Thyroid gland (tissue), 4 donors: ENCODE data around the gene LSM3. TPM values are rescaled to one million over a fixed set of nuclear protein-coding genes. Genes with fewer than 3 reads are reported as not detected.

Source experiments
- DNase-seq, 2 donors: peaks; one replicate each; pipeline ENCODE4 v3.0.0-alpha.2; 2019
- H3K27ac ChIP-seq, 3 donors: fragments of 200-600 bp; sonication (generic); 1 replicate in 2 of 3; 2 replicates in 1 of 3; pipeline ENCODE4 v1.5.1; 2016 to 2019; ENCODE audit warnings: mild to moderate bottlenecking in 1 of 3, moderate library complexity in 1 of 3
- H3K27me3 ChIP-seq: fragments of 200-600 bp; sonication (generic); one replicate; pipeline ENCODE4 v1.5.1; 2019
- H3K36me3 ChIP-seq, 2 donors: fragments of 200-600 bp; sonication (generic); one replicate each; pipeline ENCODE4 v1.5.1; 2016 to 2019
- H3K4me1 ChIP-seq, 2 donors: fragments of 200-600 bp; sonication (generic); one replicate each; pipeline ENCODE4 v1.5.1; 2017 to 2019
- H3K4me3 ChIP-seq, 3 donors: fragments of 200-600 bp; sonication (generic); replicated peaks in 1 of 3; 1 replicate in 2 of 3; 2 replicates in 1 of 3; pipeline ENCODE4 v1.5.1; 2016; ENCODE audit warnings: mild to moderate bottlenecking in 1 of 3
- H3K9me3 ChIP-seq: fragments of 200-600 bp; sonication (generic); one replicate; pipeline ENCODE4 v1.5.1; 2017
- POLR2A ChIP-seq, 2 donors: fragments of 450-650 bp; IDR thresholded peaks; one replicate each; pipeline ENCODE4 v1.6.1; 2017; ENCODE audit warnings: antibody characterized with exemption in 2 of 2, mild to moderate bottlenecking in 2 of 2, moderate library complexity in 1 of 2
- WGBS, 2 donors: methylation state at CpG; one replicate each; pipeline ENCODE4 v1.1.5; 2017; 5-methylcytosine and 5-hydroxymethylcytosine counted together
- intact Hi-C: fragments of 100-400 bp; cut with DNase I; formaldehyde crosslinking; loops from one replicate; pipeline ENCODE4 v1.15.1; 2023
- total RNA-seq, 4 donors: library from RNA; depleted of rRNA; stranded (reverse); fragments of >200 nt; gene quantifications; one replicate each; pipeline ENCODE4 v1.2.3, GENCODE V29; 2016
- TF ChIP-seq, protein P1 (sequence below), 6 experiments: fragments of 200-600 bp in 3 of 6; fragments of 450-650 bp in 3 of 6; sonication (generic) in 3 of 6; IDR thresholded peaks; one replicate each; pipeline ENCODE4 v1.5.1; 2016 to 2019; ENCODE audit warnings: antibody characterized with exemption in 6 of 6, mild to moderate bottlenecking in 2 of 6, inconsistent platforms in 1 of 6, moderate library complexity in 1 of 6

The LSM3 gene
- total RNA-seq, 4 donors from 2014 or later = 9.9 to 15.6 (median 15.3) TPM

DNA sequence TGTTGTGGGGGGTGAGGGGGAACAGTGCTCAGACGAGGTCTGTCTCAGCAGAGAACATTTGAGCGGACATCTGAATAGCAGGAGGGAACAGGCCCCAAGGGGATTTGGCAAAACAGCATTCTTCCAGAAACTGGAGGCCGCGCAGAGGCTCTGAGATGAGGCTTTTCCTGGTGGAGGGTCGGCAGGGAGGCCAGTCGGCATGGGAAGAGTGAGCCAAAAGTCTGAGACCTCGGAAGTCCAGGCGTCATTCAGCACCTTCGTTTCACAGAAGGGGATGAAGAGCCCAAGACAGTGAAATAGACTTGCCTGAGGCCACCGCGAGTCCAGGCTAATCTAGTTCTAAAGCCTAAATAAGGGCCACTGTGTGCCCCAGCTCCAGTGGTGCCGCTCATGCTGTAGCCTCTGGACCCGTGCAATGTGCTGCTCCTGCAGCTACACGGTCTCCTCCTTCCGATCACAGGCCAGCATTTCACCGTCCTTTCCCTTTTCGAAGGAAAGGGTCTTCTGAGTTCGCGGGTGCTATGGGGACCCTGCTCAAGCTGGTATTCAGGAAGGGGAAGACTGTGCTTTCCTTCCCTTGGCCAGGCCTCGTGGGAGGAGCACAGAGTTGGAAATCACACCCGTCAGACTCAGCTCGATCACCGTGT is 24.4 kb downstream of the LSM3 start:
- no peak for DNase-seq
- Histone ChIP-seq H3K4me1 (peaks cover 18 to 48% of the 10 kb centered on the region in 2 donors), H3K4me3 (no peak overlapping the region), H3K27ac (no peak overlapping the region), H3K36me3 (peaks cover 8% of the 10 kb centered on the region in 2 donors), H3K27me3 (no peaks in the 10 kb centered on the region), H3K9me3 (no peaks in the 10 kb centered on the region)
- TF ChIP-seq, protein P1, sequence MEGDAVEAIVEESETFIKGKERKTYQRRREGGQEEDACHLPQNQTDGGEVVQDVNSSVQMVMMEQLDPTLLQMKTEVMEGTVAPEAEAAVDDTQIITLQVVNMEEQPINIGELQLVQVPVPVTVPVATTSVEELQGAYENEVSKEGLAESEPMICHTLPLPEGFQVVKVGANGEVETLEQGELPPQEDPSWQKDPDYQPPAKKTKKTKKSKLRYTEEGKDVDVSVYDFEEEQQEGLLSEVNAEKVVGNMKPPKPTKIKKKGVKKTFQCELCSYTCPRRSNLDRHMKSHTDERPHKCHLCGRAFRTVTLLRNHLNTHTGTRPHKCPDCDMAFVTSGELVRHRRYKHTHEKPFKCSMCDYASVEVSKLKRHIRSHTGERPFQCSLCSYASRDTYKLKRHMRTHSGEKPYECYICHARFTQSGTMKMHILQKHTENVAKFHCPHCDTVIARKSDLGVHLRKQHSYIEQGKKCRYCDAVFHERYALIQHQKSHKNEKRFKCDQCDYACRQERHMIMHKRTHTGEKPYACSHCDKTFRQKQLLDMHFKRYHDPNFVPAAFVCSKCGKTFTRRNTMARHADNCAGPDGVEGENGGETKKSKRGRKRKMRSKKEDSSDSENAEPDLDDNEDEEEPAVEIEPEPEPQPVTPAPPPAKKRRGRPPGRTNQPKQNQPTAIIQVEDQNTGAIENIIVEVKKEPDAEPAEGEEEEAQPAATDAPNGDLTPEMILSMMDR (IDR thresholded peaks at IDR 0.05) = no peak
- TF ChIP-seq POLR2A (IDR thresholded peaks at IDR 0.05) = no peak
- intact Hi-C loops = loop anchor here (2.0 to 10.0 kb wide), 4 partner anchors 59 to 344 kb away; no protein-coding TSS in a partner anchor
- whole genome bisulfite sequencing, 2 donors = 69 to 70% methylated on average over 23 of the region's 23 CpGs

- H3K4me3 ChIP-seq = no peak overlapping the region
- 46 to 51% methylated on average over 8 to 10 of the region's 10 CpGs for WGBS, 2 donors
- peak; percentile 74 to 79 for DNase-seq
- no peaks in the 10 kb centered on the region for H3K27me3 ChIP-seq
- no peaks in the 10 kb centered on the region for H3K9me3 ChIP-seq
- peaks cover 18 to 54% of the 10 kb centered on the region in 2 donors for H3K4me1 ChIP-seq
- peak overlapping the region; percentile 79 to 83 (median 81) for H3K27ac ChIP-seq
- peaks cover 2% of the 10 kb centered on the region in 2 donors for H3K36me3 ChIP-seq
- intact Hi-C loops = loop anchor here (2.0 to 10.0 kb wide), 4 partner anchors 59 to 344 kb away; no protein-coding TSS in a partner anchor
- TF ChIP-seq, protein P1 (IDR thresholded peaks at IDR 0.05) = peak; percentile 75 to 96 (median 84)
- TF ChIP-seq POLR2A (IDR thresholded peaks at IDR 0.05) = no peak
These were observed 25.0 kb downstream of the LSM3 start for GRCh38 chr3:14203521-14204079.

DNA sequence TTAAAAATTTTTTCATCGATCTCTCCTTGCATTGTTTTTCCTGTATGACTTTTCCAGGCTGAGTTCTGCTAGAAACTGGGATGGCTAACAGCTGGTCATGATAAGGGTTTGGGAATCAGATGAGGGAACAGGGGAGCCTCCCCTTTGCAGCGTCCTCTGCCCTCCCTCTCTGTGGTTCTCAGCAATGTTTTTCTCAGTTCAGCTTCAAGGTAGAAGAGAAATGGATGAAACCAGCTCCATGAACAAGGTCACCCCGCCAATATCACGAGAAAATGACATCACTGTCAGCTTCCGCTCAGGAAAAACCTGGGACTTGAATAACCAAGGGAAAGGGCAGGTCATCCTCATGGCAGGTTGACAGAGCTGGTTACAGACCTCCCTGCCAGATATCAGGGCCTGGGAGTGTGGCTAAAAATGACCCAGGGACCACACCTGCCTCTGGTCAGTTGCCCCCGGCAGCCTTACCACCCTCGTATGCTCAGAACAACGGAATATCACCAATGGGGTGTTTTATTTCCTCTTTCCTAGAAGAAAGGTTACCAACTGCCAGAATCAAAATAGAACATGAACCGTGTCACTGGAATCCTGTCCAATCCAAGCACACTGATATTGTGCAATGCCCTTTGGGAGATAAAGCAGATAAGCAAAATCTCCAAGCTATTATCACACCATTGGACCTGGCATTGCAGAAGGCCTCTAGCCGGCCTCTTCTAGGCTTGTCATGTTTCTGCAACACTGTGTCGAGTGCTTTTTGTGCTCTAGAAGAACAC is 26.1 kb downstream of the LSM3 start:
- peak; percentile 60 to 62 for DNase-seq
- TF ChIP-seq, protein P1 (IDR thresholded peaks at IDR 0.05) = no peak
- peak in 1 of 2 donors; percentile 6 for TF ChIP-seq POLR2A (IDR thresholded peaks at IDR 0.05)
- H3K4me1 ChIP-seq = peaks cover 18 to 63% of the 10 kb centered on the region in 2 donors
- no peak overlapping the region for H3K4me3 ChIP-seq
- H3K9me3 ChIP-seq = no peaks in the 10 kb centered on the region
- H3K27me3 ChIP-seq = no peaks in the 10 kb centered on the region
- peak overlapping the region; percentile 79 to 83 (median 81) for H3K27ac ChIP-seq
- 36 to 47% methylated on average over 11 of the region's 11 CpGs for WGBS, 2 donors
- H3K36me3 ChIP-seq = no peaks in the 10 kb centered on the region
- intact Hi-C loops = loop anchor here (5.0 to 10.0 kb wide), 3 partner anchors 58 to 343 kb away; no protein-coding TSS in a partner anchor

DNA sequence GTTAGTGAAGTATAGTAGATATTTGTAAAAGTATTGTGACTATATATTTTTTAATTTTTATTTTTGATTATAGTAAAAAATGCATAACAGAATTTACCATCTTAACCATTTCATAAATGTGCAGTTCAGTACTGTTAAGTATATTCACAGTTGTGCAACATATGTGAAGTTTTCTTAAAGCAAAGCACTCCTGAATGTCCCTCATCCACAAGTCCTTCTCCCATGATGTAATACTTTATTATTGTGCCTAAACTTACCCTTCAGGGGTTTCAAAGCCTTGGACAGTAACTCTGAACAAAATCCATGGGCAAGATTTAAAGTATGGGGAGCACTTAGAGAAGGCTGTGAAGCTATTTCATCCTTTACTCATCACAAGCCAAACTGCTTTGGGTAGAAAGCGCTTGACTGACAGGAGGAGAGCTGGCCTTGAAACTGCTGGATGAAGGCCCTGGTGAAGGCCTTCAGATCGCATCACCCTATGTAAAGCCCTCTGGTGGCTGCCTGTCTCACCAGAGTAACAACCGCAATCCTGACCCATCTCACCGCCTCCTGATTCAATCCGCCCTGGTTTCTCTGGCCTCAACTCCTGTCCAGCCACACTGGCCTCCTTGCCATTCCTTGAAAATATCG is 28.0 kb downstream of the LSM3 start:
- no peak for DNase-seq
- 95 to 96% methylated on average over 6 of the region's 6 CpGs for WGBS, 2 donors
- no peak overlapping the region for H3K4me3 ChIP-seq
- intact Hi-C loops = loop anchor here (10.0 kb wide), 1 partner anchor 168 kb away; no protein-coding TSS in a partner anchor
- TF ChIP-seq, protein P1 (IDR thresholded peaks at IDR 0.05) = no peak
- TF ChIP-seq POLR2A (IDR thresholded peaks at IDR 0.05) = no peak
- peaks cover 27 to 63% of the 10 kb centered on the region in 2 donors for H3K4me1 ChIP-seq
- H3K9me3 ChIP-seq = no peaks in the 10 kb centered on the region
- no peaks in the 10 kb centered on the region for H3K36me3 ChIP-seq
- H3K27ac ChIP-seq = no peak overlapping the region
- no peaks in the 10 kb centered on the region for H3K27me3 ChIP-seq
